HG03439 (cell line): ENCODE results near the gene ZP4.
"Not testable (repeated sequence)": the region's sequence is repeated elsewhere in the genome, so short reads cannot be mapped to it uniquely, and the experiment has no call there.

Experiments used
- ATAC-seq: cut with Tn5 transposase; IDR thresholded peaks from one replicate; pipeline ENCODE4 v1.9.1; 2021; ENCODE audit warnings: mild to moderate bottlenecking, moderate library complexity; ENCODE audit not compliant: unreplicated experiment

The ZP4 gene

DNA sequence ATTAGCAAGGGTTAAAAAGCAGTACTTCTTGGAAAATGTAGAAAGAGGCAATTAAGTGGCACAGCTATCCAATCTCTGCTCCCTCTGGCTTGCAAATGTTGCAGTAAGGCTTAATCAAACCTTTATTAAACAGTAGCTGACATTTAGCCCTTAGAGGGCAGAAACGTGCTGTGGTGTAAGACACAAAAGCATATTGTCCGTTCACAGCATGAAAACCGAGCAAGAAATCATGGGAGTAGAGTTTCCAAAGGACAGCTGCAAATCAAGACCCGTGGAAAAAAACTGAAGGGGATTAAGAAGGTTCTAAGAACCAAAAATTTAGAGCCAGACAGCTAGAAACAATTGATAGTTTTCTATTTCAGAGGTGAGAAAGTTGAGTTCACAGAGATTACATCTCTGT lies 13.1 kb downstream of the ZP4 start:
- ATAC-seq, result no peak

DNA sequence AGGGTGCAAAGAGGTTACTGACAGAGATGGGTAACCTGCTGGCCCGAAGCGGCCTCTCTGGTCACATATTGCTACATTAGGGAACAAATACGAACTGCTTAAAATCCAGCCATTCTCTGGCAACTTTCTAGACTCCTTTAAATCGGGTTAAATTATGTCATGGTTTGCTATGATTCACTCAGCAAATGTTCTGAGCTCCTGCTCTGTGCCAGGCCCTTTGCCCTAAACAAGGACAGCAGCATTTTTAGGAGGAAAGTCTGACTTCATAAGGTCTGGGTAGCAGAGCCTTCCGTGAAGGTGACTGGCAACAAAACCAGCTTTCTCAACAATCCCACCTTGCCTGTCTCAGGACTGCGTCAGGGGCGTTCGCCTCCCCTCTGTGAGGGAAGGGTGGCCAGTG lies 15.4 kb downstream of the ZP4 start:
- ATAC-seq, result no peak

DNA sequence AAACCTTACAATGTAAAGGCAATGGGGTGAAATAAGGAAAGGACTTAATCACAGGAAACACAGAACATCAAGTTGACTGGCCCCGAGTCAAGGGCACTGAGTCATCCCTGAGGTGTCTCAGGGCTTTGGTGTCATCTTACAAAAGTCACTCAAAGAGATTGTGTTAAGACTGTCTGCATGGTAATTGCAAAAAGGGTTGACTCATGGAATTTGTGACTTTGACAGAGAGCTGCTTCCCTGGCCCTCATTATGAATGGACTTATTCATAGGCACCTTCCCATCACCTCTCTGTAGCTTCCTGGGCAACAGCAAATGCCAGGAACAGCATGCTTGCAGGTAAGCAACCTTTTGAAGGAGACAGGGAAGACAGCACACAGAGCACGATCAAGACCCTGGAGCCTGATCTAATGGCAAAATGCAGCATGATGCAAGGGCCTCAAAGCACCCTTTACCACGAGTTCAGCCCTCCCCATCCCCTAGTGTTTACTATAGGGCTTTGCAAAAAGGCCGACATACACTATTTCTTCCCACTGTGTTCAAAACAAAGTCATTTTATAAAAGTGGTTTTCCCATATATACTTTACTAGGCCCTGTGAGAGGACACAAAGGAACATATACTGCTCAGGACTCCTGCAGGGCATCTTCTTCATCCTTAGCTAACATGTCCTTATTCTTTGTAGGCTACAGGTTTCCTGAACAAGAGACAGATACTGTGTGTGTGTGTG lies 17.1 kb downstream of the ZP4 start:
- ATAC-seq, result no peak

DNA sequence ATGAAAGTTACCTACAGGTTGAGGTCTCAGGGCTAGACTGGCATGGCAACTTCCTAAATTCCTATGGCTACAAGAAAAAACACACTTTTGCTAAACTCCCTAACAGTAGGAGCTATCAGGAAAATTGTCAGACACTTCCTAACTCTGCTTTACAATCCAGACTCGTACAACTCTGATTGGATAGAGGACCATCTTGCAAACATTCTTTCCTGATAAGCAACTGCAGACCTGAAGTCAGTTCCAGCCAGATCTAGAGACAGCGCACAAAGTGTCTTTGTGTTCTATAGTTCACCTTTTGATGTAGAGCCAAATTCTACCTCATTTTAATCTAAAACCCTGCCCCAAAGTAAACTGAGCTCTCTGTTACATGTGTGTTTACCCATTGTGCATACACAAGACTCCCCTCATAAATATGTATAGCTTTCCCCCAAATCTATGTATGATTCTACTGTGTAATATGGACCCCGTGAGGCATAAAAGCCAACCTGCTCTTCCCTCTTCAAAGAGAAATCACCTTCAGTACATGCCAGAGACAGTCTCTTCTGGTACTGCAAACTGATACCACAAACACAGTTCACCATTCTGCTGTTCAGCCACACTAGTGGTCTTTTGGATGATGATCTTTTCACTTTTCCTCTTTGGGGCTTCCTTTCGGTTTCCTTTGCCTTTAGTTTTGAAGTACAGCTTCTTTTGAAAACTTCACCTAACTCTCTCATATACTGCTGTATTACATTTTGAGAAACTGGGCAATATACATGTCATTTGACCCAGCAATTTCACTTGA lies 21.7 kb downstream of the ZP4 start:
- ATAC-seq, result no peak

DNA sequence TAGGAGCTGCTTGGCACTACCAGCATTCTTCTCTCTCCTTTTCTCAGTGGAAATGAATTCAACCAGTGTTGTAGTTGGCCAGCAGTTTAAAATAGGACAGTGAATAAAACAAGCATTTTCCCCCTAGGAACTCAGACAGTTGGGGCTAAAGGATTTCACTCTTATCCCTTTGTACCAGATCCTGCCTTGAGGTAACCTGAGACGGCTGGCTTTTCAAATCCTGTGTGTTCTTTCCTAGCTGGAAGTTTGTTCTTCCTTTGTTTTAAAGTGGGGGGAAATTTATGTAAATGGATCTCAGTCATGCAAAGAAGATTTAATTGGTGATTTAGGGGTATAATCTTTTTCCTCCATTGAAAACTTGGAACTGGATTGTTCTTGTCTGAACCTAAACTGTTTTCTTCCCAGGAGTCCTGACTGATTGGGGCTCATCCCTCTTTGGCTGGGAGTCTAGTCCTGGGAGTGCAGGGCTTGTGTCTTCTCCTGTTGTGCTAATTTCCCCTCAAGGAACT lies 23.3 kb downstream of the ZP4 start:
- ATAC-seq, result no peak

DNA sequence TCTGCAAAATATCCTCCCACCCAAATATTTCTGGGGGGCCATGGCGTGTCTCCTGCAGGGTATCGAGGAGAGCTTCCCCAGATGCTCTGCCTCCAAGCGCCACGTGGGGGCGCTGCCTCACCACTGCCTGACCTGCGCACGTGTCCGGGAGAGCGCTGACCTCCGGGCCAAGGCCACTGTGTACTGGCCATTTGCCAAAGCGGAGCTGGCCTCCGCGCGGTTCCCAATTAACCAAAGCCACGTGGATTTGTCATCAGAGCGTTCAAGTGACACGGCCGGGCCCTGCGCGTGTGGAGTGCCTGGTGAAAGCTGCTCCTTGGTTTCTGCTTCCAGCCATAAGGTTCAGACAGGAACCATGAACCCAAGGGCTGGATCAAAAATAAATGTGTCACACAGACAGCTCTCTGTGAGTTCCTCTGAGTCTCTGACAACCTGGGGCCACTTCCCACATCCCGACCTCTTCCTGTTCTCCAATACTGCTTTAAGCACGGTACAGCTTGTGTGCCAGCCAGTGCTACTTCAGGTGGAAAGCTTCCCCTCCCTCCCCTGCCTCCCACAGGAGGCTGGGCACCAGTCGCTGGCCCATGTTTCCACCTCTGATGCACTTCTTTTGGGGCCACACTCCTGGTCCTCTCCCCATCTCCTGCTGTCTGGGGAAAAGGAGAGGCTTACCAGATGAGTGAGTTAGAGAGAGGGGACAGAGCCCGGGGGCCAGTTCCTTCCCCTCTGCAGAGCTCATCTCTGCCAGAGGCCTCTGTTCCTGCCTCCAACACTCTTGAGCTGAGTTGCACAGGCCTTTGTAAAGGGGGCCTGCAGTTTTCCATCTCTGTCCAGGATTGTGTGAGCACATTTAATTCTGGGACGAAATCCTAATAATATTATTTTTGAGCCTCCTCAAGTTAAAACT lies 26.1 kb downstream of the ZP4 start:
- peak; percentile 58 for ATAC-seq

DNA sequence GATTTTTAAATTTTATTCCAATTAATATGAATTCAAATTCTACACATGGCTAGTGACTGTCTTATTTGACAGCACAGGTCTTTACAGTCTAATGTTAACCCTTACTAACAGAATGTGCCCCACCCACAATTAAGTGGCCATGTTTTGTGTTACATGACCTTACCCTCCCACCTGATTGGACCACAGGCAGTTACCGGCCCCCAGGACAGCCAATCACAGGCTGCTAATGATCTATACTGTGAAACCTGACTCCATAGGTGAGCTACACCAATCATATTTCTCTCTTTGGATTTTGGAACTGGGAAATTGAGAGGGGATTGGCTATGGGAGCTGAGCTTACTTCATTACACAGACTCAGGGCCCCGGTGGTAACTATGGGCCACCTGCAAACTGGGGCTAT lies 27.5 kb downstream of the ZP4 start:
- no peak for ATAC-seq

DNA sequence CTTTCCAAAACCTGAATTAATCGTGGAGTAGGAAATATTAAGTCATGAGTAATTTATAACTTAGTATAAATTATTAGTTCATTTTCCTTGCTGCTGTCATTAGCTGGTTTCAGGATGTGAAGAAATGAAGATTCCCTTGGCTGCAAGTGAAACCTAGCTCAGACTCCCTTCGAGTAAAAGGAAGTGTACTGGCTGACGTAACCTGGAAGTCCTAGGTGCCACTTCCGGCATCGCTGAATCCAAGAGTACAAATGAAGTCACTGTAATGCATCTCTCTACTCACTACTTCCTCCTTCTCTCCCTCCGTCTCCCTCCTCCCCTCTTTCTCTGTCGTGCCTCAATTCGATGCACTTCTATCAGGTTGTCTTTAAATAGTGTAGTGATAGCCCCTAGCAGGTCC lies 28.8 kb downstream of the ZP4 start:
- ATAC-seq, result no peak

DNA sequence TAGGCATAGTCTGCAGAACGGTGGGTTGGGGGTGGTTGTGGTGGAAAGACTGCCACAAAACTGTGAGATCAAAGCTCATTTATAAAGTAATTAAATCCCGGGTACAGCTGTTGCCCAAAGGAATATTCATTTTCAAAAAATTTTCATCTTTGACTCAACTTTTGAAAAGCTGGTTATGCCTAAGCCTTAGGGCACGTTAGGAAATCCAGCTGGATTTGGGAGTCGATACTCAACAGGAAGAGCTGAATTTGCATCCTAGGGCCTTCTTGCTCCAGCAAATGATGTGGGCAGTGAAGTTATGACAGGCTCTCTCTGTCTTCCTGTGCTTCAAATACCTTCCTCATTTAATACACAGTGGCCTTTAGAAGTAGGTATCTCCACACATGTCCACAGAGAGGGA lies 31.7 kb downstream of the ZP4 start:
- ATAC-seq, result no peak

DNA sequence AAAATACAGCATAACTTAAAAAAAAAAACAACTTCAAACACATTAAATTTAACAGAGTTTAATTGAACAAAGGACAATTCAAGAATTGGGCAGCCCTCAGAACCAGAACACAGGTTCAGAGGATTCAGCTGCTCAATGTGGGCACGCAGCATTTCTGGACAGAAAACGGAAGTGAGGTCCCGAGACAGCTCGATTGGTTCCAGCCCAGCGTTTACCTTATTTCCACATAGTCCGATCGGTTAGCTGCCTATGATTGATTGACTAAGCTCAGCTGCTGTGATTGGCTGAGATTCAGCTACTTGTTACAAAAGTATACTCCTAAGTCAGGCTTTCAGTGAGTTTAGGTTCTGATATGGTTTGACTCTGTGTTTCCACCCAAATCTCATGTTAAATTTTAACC lies 33.3 kb downstream of the ZP4 start:
- ATAC-seq, result no peak

DNA sequence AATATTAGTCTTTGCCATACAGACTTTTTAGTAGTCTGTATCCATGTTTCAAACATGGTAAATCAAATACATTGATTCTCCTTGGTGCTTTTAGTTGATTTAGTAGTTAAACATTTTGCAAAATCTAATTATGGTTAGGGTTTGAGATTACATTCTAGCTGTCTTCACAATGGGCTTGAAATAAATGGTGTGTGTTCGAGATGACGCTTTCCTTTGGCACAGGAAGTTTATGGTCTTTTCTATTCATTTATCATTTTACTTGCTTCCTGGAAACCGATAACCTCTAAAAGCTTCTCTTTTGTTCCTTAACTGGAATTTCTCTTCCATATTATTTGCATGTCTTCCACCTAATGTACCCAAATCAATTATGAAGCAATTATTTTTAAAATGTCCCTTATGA lies 38.4 kb downstream of the ZP4 start:
- no peak for ATAC-seq

DNA sequence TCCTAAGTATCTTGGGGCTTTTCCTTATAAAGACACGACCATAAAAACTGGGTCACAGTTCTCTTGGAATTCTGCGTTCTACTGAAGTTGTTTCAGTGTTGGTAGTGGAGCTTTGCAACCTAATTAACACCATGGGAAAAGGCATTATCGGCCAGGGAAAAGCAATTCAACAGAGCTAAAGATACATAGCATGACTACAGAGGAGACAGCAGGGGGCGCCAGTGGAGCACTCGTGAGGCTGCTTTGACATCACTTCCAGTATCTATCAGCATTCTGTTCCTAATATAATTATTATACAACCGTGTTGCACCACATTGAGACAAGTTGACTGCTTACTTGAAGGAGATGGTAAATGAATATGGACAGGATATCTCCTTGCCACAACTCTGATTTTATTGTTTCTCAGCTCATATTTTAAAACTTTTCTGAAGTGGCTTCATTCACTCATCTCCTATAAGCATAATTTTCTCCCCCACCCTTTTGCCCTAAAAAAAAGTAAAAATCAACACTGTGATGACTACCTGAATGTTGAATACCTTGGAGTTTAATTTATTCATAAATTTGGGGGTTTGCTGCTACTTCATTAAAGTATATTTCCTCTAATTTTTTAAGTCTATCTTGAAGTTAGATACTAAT lies 39.4 kb downstream of the ZP4 start:
- ATAC-seq, result no peak

DNA sequence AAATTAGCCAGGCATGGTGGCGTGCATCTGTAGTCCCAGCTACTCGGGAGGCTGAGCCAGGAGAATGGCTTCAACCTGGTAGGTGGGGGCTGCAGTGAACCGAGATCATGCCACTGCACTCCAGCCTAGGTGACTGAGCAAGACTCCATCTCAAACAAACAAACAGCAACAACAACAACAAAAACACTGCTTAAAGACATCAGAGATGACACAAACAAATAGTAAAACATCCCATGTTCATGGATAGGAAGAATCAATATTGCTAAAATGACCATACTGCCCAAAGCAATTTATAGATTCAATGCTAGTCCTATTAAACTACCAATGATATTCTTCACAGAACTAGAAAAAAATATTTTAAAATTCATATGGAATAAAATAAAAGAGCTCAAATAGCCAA lies 47.2 kb downstream of the ZP4 start:
- not testable (repeated sequence) for ATAC-seq

DNA sequence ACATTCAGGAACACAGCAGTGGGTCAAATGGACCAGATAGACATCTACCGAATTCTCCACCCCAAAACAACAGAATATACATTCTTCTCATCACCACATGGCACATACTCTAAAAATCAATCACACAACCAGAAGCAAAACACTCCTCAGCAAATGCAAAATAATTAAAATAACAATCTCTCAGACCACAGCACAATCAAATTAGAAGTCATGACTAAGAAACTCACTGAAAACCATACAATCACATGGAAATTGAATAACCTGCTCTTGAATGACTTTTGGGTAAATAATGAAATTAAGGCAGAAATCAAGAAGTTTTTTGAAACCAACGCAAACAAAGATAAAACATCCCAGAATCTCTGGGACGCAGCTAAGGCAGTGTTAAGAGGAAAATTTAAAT lies 49.2 kb downstream of the ZP4 start:
- ATAC-seq, result no peak

DNA sequence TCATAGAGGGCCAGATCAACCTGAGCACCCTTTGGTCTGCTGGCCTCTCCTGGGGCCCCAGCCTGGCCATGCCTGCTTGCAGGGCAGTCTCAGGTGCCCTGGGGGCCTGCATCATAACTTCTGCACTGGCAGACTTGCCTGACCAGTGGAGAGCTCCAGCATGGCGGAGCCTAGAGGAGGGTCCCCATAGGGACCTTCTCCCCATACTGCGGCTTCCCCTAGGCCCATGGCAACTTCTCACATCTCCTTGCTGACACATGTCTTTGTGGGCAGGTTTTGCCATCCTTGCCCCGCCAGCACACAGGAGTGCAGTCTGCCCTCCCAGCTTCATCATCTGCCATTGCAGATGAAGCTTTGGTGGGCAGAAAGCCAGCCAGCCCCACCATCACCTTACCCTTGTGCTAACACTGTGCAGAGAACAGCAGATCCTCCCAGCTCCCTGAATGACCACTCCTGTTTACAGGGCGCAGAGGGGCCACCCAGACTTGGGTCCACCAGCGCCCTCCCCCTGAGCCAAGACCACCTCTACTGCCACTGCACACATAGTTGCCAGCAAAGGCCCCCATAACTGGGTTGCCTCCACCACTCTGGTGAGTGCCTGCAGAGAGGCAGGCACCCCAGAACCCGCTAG lies 51.7 kb downstream of the ZP4 start:
- no peak for ATAC-seq

DNA sequence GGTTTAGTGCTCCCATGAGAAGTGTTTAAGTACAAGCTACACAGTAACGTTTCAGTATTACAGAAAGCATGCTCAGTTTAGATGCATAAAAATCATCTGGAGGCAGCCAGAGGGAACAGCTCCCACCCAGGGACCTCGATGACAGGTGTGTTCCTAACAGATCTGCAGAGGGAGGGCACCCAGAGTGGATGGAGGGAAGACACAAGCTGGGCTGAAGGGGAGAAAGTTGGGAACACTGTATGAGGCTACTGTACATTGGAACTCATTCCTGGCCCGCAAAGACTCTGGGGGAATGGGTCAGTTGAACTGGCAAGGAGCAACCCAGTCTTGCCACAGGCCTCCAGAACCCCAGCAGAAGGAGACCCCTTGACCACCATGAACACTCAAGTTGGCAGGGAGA lies 52.4 kb downstream of the ZP4 start:
- ATAC-seq, result no peak

DNA sequence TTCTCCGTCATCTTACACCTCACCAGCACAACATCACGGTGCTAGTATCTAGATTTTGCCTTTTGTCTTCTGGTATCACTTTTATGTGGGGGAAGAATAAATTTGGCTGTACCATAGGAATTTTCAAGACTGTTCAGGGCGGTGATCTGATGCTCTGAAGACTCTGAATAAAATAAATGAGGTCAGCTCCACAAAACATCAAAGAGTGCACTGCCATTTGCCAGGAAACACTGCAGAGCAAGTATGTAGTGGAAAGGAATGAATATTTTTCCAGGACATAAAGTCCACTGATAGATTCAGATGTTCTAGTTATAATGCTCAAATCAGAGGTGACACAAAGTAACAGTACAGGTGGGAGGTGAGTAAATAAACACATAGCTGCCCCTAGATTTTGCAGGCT lies 56.3 kb downstream of the ZP4 start:
- no peak for ATAC-seq

DNA sequence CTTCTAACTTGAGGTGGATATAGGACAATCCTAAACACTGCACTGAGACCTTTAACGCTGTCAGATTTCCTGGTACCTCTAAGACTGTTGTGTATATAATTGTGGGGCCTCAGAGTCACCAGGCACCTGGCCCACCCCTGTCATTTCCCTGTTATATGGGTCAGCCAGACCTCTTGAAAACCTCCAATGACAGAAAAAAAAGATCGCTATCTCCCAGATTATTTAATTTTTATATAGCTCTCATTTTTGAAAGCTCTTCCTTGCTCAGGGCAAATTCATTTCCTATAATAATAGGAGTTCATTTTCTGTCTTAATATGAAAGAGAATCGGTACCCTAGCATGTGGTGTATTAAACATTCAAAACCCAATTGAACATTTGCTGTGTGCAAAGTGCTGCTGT lies 56.7 kb downstream of the ZP4 start:
- no peak for ATAC-seq

DNA sequence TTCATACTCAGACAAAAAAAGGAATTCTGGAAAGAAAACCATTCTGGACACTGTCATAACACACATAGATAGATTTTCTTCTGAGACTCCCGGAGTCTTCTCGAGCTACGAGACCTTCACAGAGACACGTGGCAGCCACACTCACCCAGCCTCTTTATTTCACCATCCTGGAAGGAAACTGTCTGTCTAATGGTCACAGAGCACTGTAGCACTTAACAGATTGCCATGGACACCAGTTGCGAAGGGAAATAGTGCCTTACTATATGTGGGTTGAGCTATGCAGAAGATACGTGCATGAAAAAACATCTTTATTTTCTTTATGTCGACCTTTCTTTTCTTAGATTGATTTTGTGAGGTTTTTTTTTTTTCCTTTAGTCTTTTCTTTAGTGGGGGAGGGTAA lies 57.9 kb downstream of the ZP4 start:
- ATAC-seq, result no peak
